Stimulated activated CD8-positive, alpha-beta memory T cell treated with anti-CD3 and anti-CD28 coated beads, Interleukin-7, amount 100 ng/mL, for 48 hours (primary cell): Measurements from ENCODE around the gene RSPH10B.
"Not testable (repeated sequence)": the region's sequence is repeated elsewhere in the genome, so short reads cannot be mapped to it uniquely, and the experiment has no call there.

ENCODE experiments used
- DNase-seq, 2 donors: peaks; one replicate each; pipeline ENCODE4 v3.0.0-alpha.2; 2020; ENCODE audit warnings: low read depth in 1 of 2; ENCODE audit errors: extremely low read depth in 1 of 2

The RSPH10B gene

GRCh38 chr7:5930290-5930689 is 40.2 kb downstream of the RSPH10B start:
- not testable (repeated sequence) for DNase-seq

- DNase-seq: not testable (repeated sequence)
Measured at GRCh38 chr7:5926263-5926870, 44.1 kb downstream of the RSPH10B start.

GRCh38 chr7:5924630-5925029 is 45.9 kb downstream of the RSPH10B start:
- DNase-seq: not testable (repeated sequence)

GRCh38 chr7:5924180-5924579 is 46.3 kb downstream of the RSPH10B start:
- not testable (repeated sequence) for DNase-seq

- not testable (repeated sequence) for DNase-seq
Measured at GRCh38 chr7:5916529-5916928, 54.0 kb downstream of the RSPH10B start.

GRCh38 chr7:5908835-5909234 is 61.7 kb downstream of the RSPH10B start:
- DNase-seq: not testable (repeated sequence)

GRCh38 chr7:5904726-5905125 is 65.8 kb downstream of the RSPH10B start:
- not testable (repeated sequence) for DNase-seq

GRCh38 chr7:5903002-5903401 is 67.5 kb downstream of the RSPH10B start:
- DNase-seq: not testable (repeated sequence)

- DNase-seq: peak; percentile 46 to 74
Measured at GRCh38 chr7:5898480-5899224, 71.8 kb downstream of the RSPH10B start, which contains the start of gene CCZ1. Gene CCZ1 (plus strand): TSS chr7:5898733. CDS start chr7:5898800, 67 bp downstream.

- not testable (repeated sequence) for DNase-seq
Measured at GRCh38 chr7:5897369-5897919, 73.0 kb downstream of the RSPH10B start.

GRCh38 chr7:5892498-5892897 is 78.0 kb downstream of the RSPH10B start:
- no peak for DNase-seq

GRCh38 chr7:5890244-5890643 is 80.2 kb downstream of the RSPH10B start:
- DNase-seq: not testable (repeated sequence)

GRCh38 chr7:5888021-5888420 is 82.5 kb downstream of the RSPH10B start:
- not testable (repeated sequence) for DNase-seq

GRCh38 chr7:5884431-5884830 is 86.1 kb downstream of the RSPH10B start:
- DNase-seq: not testable (repeated sequence)

GRCh38 chr7:5880106-5880505 is 90.4 kb downstream of the RSPH10B start:
- DNase-seq: not testable (repeated sequence)

GRCh38 chr7:5879591-5879990 is 90.9 kb downstream of the RSPH10B start:
- not testable (repeated sequence) for DNase-seq
